GM12891 (cell line): ENCODE measurements around the gene DSCAM.

Experiments
- DNase-seq: peaks from one replicate; pipeline ENCODE4 v3.0.0; 2011; ENCODE audit warnings: low spot score; ENCODE audit not compliant: insufficient read length
- FAIRE-seq: peaks from 2 replicates; lab custom pipeline; 2011; peaks lifted over from hg19 to GRCh38; lab: Jason Lieb, UNC
- PAX5 ChIP-seq: IDR thresholded peaks from 2 replicates; pipeline ENCODE4 v1.6.1; 2011; ENCODE audit warnings: low read length, moderate library complexity, mild to moderate bottlenecking; ENCODE audit not compliant: insufficient read depth, severe bottlenecking
- POLR2A ChIP-seq: IDR thresholded peaks from 2 replicates; pipeline ENCODE4 v1.6.1; 2011; ENCODE audit warnings: low read depth, low read length, control low read depth
- POLR2AphosphoS5 ChIP-seq: IDR thresholded peaks from 2 replicates; pipeline ENCODE4 v1.6.1; 2011; ENCODE audit warnings: low read depth, low read length, control low read depth
- POU2F2 ChIP-seq: IDR thresholded peaks from 2 replicates; pipeline ENCODE4 v1.6.1; 2011; ENCODE audit warnings: low read depth, mild to moderate bottlenecking, control low read depth, low read length, moderate library complexity
- SPI1 ChIP-seq: IDR thresholded peaks from 2 replicates; pipeline ENCODE4 v1.6.1; 2011; ENCODE audit warnings: low read depth, low read length, control low read depth
- TAF1 ChIP-seq: IDR thresholded peaks from 2 replicates; pipeline ENCODE4 v1.6.1; 2011; ENCODE audit warnings: low read depth, low read length, control low read depth

Gene DSCAM

DNA sequence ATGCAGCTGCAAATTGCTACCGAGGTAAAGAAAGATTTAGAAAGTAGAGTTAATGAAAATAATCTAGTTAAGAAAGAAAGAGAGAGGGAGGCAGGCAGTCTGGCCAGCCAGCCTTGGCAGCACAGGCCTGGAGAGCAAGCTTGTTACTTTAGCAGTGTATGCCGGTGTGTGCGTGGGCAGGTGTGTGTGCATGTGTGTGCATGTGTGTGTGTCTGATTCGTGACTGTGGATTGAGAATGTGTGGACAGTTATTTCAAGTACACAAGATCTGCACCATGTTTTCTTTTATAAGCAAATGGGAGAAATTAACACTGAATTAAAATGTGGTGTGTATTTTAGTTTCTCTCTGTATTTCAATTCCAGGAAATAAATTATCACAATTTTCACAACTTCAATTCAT, 211.6 kb downstream of the DSCAM start:
- DNase-seq, result no peak
- TF ChIP-seq PAX5, result no peak
- no peak for TF ChIP-seq TAF1
- no peak for FAIRE-seq

DNA sequence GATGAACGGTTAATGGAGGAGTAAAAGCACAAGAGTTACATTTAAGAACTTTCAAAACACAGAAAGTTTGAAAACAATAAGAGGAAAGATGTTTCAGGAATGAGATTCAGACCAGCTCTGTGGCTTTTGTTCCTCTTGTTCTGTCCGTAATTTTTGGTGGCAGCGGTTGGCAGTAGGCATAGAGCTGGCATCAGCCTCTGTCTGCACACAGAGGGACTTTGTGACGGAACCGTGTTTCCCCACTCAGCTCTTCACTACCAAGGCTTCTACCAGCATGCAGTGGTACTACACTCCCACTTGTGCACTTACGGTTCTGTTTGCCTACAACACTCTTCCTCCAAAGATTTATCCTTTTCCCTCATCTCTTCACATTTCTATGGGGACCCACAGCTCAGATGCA, 212.8 kb downstream of the DSCAM start:
- TF ChIP-seq POLR2A (no peak), POLR2AphosphoS5 (no peak), PAX5 (no peak), TAF1 (no peak), POU2F2 (no peak), SPI1 (no peak)
- FAIRE-seq (no peak), DNase-seq (no peak)

DNA sequence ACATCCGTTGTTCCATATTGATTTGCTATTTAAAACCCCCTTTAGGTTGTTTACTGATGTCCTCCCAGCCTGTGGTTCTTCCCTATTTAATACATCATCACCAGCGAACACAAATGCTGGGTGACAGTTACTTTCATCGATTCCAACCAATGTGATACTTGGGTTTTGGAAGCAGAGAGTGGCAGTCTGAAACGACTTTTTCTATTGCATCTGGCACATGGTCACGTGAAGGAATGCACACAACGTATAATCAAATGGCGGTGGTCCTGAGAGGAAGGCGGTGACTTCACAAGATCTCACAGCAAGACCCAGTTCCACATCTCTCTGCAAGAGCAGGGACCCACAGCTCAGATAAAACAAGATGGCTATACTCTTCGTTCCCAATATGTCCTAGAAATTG, 213.9 kb downstream of the DSCAM start:
- no peak for DNase-seq
- FAIRE-seq, result no peak
- TF ChIP-seq TAF1, result no peak
- TF ChIP-seq POU2F2, result no peak
- no peak for TF ChIP-seq POLR2AphosphoS5
- TF ChIP-seq PAX5, result no peak
- TF ChIP-seq SPI1, result no peak
- no peak for TF ChIP-seq POLR2A

DNA sequence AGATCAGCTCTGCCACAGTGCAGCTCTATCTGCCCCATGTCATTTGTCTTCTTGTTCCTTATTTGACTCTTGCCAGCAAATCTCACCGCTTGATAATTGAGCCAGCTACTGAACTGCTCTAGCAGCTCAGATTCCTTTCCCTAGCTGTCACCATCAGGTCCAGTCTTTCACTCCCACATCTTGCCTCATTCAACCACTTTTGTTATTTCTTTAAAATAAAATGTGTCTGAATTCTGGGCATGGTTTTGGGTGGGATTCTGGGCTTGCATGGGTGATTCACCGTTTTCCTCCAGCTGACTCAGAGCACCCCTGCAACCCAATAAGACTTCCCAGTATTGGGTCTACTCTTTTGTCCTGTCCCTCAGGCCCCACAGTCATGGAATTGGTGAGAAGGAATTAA, 215.7 kb downstream of the DSCAM start:
- TF ChIP-seq SPI1 (no peak), POLR2A (no peak), POLR2AphosphoS5 (no peak), TAF1 (no peak), PAX5 (no peak), POU2F2 (no peak)
- FAIRE-seq (no peak), DNase-seq (no peak)

DNA sequence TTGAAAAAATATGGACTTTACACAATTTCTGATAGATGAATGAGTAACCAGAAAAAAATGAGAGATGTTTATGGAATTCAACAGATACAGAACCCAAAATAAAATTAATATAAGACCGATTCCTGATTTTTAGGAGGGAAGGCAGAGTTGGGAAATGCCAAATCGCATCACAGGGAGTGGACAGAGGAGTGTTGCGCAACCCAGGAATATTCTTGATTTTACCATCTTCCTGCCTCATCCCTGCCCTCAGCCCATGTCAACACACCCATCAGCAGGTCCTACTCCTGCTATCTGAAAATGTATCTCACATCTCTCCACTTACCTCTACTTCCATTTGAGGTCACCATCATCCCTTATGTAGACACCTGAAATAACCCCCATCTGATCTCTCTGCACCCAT, 221.0 kb downstream of the DSCAM start:
- TF ChIP-seq SPI1 (no peak), TAF1 (no peak), POLR2AphosphoS5 (no peak), POU2F2 (no peak), POLR2A (no peak), PAX5 (no peak)
- FAIRE-seq (no peak), DNase-seq (no peak)

DNA sequence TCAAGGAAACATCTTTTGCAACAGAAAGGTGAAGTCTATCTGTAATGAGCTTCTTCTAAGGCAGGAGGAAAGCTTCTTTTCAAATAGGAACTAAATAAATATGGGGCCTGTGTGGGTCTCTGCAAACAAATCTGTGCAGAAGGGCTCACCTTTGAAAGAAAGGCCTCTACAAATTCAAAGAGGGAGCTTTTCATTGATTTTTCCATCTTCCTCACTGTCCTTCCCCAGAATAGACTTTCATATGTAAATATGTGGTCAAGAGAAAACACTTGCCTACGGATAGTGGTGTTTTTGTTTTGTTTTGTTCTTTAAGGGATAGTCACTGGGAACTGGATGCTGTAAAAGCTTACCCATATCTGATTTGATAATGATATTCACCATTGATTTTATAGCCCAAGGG, 223.4 kb downstream of the DSCAM start:
- no peak for DNase-seq
- FAIRE-seq, result no peak
- TF ChIP-seq POU2F2 (no peak), PAX5 (no peak), POLR2AphosphoS5 (no peak), SPI1 (no peak), POLR2A (no peak), TAF1 (no peak)

DNA sequence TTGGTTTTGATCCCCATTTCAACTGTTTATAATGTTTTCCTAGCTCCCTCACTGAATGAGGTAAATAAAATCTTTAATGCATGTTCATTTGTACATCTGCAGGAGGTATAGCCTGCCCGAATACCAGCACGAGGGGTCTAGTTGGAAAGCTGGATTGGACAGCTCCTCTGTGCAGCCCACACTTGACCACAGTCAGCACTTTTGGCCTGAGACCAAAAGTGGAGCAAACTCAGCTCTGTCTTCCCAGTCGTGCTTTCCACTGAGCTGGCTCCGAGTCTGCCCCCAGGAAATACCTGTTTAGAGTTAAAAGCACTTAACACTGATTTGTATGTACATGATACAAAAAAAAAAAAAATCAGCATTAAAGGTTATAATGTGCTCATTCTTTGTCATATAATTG, 224.4 kb downstream of the DSCAM start:
- FAIRE-seq (no peak), DNase-seq (no peak)
- no peak for TF ChIP-seq POU2F2
- TF ChIP-seq POLR2AphosphoS5, result no peak
- TF ChIP-seq TAF1, result no peak
- TF ChIP-seq SPI1, result no peak
- TF ChIP-seq POLR2A, result no peak
- TF ChIP-seq PAX5, result no peak

DNA sequence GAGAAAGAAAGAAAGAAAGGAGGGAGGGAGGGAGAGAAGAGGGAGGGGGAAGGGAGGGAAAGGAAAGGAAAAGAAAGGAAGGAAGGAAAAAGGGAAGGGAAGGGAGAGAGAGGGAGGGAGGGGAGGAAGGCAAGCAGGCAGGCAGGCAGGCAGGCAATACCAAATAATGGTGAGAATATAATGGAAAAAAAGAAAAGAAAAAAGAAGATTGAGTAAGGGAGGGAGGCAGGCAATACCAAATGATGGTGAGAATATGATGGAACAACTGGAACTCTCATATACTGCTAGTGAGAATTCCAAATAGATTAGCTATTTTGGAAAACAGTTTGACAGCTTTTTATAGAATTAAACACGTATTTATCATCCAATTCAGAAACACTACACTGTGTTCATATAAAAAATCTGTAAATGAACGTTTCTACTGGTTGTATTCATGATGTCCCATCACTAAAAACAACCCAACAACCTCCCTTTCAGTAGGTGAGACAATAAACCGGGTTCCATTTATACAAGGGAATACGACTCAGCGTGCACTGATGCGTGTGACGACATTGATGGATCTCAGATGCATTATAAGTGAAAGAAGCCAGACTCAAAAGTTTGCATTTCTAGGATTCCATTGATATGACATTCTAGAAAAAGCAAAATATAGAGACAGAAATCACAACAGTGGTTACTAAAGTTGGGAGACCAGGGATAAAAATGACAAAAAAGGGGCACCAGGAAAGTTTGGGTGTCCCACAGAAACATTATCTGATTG, 226.4 kb downstream of the DSCAM start:
- FAIRE-seq, result no peak
- DNase-seq, result no peak
- no peak for TF ChIP-seq POU2F2

DNA sequence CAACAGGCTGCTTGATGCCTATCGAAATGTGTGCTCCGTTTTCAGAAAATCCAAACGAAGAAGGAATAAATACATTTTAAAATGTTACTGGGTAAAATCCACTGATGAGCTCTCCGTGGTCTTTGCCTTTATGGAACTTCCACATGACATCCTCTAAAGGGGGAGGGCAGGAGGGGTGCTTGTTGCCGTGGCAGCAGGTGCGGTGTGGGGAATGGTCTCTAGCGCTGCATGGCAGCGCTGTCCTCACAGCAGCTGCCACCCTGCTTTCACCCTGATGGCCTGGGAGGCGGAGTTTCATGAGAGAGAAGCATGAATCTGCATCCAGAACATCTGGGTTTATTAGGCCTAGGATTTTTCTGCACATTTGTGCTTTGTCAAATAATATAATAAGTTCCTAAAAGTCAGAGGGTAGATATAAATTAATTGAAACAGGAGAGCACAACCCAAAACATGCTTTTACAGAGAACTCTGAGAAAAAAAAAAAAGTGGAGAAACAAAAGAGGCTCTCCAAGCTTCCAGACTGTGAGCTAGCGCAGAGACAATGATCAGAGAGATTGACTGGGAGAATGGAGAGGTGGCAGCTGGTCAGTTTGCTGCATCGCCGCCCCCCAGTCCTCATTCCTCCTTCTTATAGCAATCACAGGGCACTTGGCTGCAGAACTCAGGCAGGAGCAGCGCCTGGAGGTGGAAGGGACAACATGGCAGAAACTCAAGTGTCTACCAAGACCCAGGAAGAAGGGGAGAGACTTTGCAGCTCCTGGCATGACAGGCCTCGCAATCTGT, 228.6 kb downstream of the DSCAM start:
- FAIRE-seq (no peak), DNase-seq (no peak)
- TF ChIP-seq PAX5, result no peak

DNA sequence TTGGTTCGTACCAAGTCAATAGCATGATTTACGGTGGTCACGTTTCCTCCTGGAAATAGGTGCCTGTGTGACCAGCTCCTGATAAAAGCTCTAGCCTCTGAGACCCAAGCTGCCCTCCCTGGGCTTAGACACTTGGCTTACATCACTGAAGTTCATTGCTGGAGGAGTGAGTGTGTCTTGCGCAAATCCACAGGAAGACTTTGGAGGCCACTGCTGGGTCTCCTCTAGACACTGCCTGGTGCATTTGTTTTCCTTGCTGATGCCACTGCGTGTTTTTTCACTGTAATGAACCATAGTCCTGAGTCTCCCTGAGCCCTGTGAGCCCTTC, 230.6 kb downstream of the DSCAM start:
- DNase-seq (no peak), FAIRE-seq (no peak)
- TF ChIP-seq SPI1 (no peak), TAF1 (no peak), POLR2AphosphoS5 (no peak), POLR2A (no peak), PAX5 (no peak), POU2F2 (no peak)
